HFF-Myc (cell line): Measurements from ENCODE around the gene TNFRSF13B.

ENCODE experiments used
- DNase-seq: peaks from one replicate; pipeline ENCODE4 v3.0.0-alpha.2; 2011; ENCODE audit warnings: low read depth; ENCODE audit errors: extremely low read depth
- H3K4me3 ChIP-seq: replicated peaks from 2 replicates; pipeline ENCODE4 v1.5.1; 2011; ENCODE audit warnings: low read depth, mild to moderate bottlenecking, control low read depth, low read length
- CTCF ChIP-seq: IDR thresholded peaks from 2 replicates; pipeline ENCODE4 v1.5.1; 2012; ENCODE audit warnings: mild to moderate bottlenecking, low read depth, low read length, control low read depth; ENCODE audit errors: missing control alignments

The TNFRSF13B gene

GRCh38 chr17:16919663-16920627 is 52.0 kb downstream of the TNFRSF13B start:
- no peak for TF ChIP-seq CTCF
- H3K4me3 ChIP-seq: no peak overlapping the region
- no peak for DNase-seq

- no peak overlapping the region for H3K4me3 ChIP-seq
- TF ChIP-seq CTCF: no peak
- DNase-seq: no peak
Measured at GRCh38 chr17:16918443-16918842, 53.5 kb downstream of the TNFRSF13B start.

- no peak for DNase-seq
- no peak overlapping the region for H3K4me3 ChIP-seq
- TF ChIP-seq CTCF: no peak
Measured at GRCh38 chr17:16917671-16918394, 54.1 kb downstream of the TNFRSF13B start.

- DNase-seq: no peak
- no peak for TF ChIP-seq CTCF
- no peak overlapping the region for H3K4me3 ChIP-seq
Measured at GRCh38 chr17:16916557-16916920, 55.4 kb downstream of the TNFRSF13B start.

- no peak overlapping the region for H3K4me3 ChIP-seq
- peak; percentile 81 for TF ChIP-seq CTCF
- no peak for DNase-seq
Measured at GRCh38 chr17:16915752-16916556, 56.0 kb downstream of the TNFRSF13B start.

- no peak for TF ChIP-seq CTCF
- DNase-seq: no peak
- H3K4me3 ChIP-seq: no peak overlapping the region
Measured at GRCh38 chr17:16913463-16913862, 58.5 kb downstream of the TNFRSF13B start.
